GM23338 (cell line): ENCODE measurements around the gene NPS. TPM values are rescaled to one million over a fixed set of nuclear protein-coding genes. Genes with fewer than 3 reads are reported as not detected.

Source experiments
- ATAC-seq: fragments of 200-7000 bp; cut with Tn5 transposase; 3 replicates; pipeline ENCODE4 v1.9.1; 2020
- DNase-seq: peaks from one replicate; pipeline ENCODE4 v3.0.0-alpha.2; 2015; ENCODE audit warnings: low spot score
- H2AFZ ChIP-seq: fragments of 200-600 bp; sonication (generic); 2 replicates; pipeline ENCODE4 v1.8.0; 2016; ENCODE audit warnings: antibody characterized with exemption, mild to moderate bottlenecking, moderate library complexity
- H3F3A ChIP-seq: fragments of 200-600 bp; sonication (generic); replicated peaks from 2 replicates; pipeline ENCODE4 v1.8.0; 2017; ENCODE audit warnings: antibody characterized with exemption, mixed run types, low read depth
- H3K27ac ChIP-seq: fragments of 200-600 bp; sonication (generic); 2 replicates; pipeline ENCODE4 v1.6.1; 2016; ENCODE audit warnings: low read depth
- H3K27me3 ChIP-seq: fragments of 200-600 bp; sonication (generic); 2 replicates; pipeline ENCODE4 v1.8.0; 2016; ENCODE audit warnings: mild to moderate bottlenecking, mixed run types, moderate library complexity; ENCODE audit not compliant: insufficient read depth
- H3K36me3 ChIP-seq: fragments of 200-600 bp; sonication (generic); 2 replicates; pipeline ENCODE4 v1.8.0; 2016; ENCODE audit warnings: mild to moderate bottlenecking; ENCODE audit not compliant: insufficient read depth
- H3K4me1 ChIP-seq: fragments of 200-600 bp; sonication (generic); 2 replicates; pipeline ENCODE4 v1.8.0; 2016; ENCODE audit warnings: mild to moderate bottlenecking, moderate library complexity; ENCODE audit not compliant: insufficient read depth
- H3K4me2 ChIP-seq: fragments of 200-600 bp; sonication (generic); 2 replicates; pipeline ENCODE4 v1.7.1; 2017; ENCODE audit warnings: mixed run types
- H3K4me3 ChIP-seq: fragments of 200-600 bp; sonication (generic); 2 replicates; pipeline ENCODE4 v1.6.1; 2016; ENCODE audit warnings: mixed run types
- H3K79me2 ChIP-seq: fragments of 200-600 bp; sonication (generic); replicated peaks from 2 replicates; pipeline ENCODE4 v1.8.0; 2017; ENCODE audit warnings: mild to moderate bottlenecking; ENCODE audit not compliant: insufficient read depth
- H3K9me2 ChIP-seq: fragments of 200-600 bp; sonication (generic); 2 replicates; pipeline ENCODE4 v1.8.0; 2017; ENCODE audit not compliant: insufficient read depth
- H4K20me1 ChIP-seq: fragments of 200-600 bp; sonication (generic); replicated peaks from 2 replicates; pipeline ENCODE4 v1.8.0; 2017; ENCODE audit warnings: mild to moderate bottlenecking; ENCODE audit not compliant: insufficient read depth
- H3K27ac Mint-ChIP-seq: 2 replicates; pipeline ENCODE4 v1.8.0; 2020; ENCODE audit warnings: inconsistent platforms, mild to moderate bottlenecking, moderate library complexity, mixed read lengths
- H3K27me3 Mint-ChIP-seq: 3 replicates; pipeline ENCODE4 v1.8.0; 2022; ENCODE audit warnings: low read depth, mild to moderate bottlenecking, moderate library complexity, mixed read lengths, inconsistent platforms; ENCODE audit not compliant: insufficient read depth, poor library complexity
- H3K36me3 Mint-ChIP-seq: 3 replicates; pipeline ENCODE4 v1.8.0; 2021; ENCODE audit warnings: low read depth, mild to moderate bottlenecking, inconsistent platforms, moderate library complexity, mixed read lengths
- H3K4me1 Mint-ChIP-seq: 3 replicates; pipeline ENCODE4 v1.8.0; 2020; ENCODE audit warnings: mild to moderate bottlenecking, inconsistent platforms, mixed read lengths
- H3K4me3 Mint-ChIP-seq: 3 replicates; pipeline ENCODE4 v1.8.0; 2021; ENCODE audit warnings: moderate library complexity, mild to moderate bottlenecking, inconsistent platforms, mixed read lengths
- H3K9me3 Mint-ChIP-seq: 3 replicates; pipeline ENCODE4 v1.8.0; 2020; ENCODE audit warnings: moderate library complexity, mild to moderate bottlenecking, inconsistent platforms, mixed read lengths
- CREB1 ChIP-seq: fragments of 250-450 bp; sonication (Bioruptor Pico); IDR thresholded peaks from 2 replicates; pipeline ENCODE4 v1.5.0; 2020; ENCODE audit warnings: low read depth, mild to moderate bottlenecking, moderate library complexity
- CTCF ChIP-seq, 2 experiments: fragments of 200-600 bp in 1 of 2; sonication (generic) in 1 of 2; conservative IDR thresholded peaks; 2 replicates each; pipeline versions ENCODE4 v1.5.1 to v1.6.1; 2016 to 2017; ENCODE audit warnings: antibody characterized with exemption in 2 of 2, low read depth in 2 of 2, mild to moderate bottlenecking in 2 of 2, moderate library complexity in 1 of 2
- ETS1 ChIP-seq: IDR thresholded peaks from 2 replicates; pipeline ENCODE4 v1.6.1; 2016; ENCODE audit warnings: antibody characterized with exemption
- POLR2AphosphoS5 ChIP-seq: IDR thresholded peaks from 2 replicates; pipeline ENCODE4 v1.6.1; 2016; ENCODE audit warnings: antibody characterized with exemption, low read depth
- ZNF462 ChIP-seq: fragments of 250-450 bp; sonication (Bioruptor Pico); IDR thresholded peaks from 2 replicates; pipeline ENCODE4 v1.5.0; 2020; ENCODE audit warnings: mild to moderate bottlenecking, moderate library complexity
- polyA plus RNA-seq: library from polyadenylated mRNA; unstranded; fragments of >200 nt; fragmentation: Nextera tagmentation; extraction: Ambion mirVana; gene quantifications from 2 replicates; pipeline ENCODE4 v1.2.1, GENCODE V29; 2016
- total RNA-seq: library from RNA; depleted of rRNA; stranded (reverse); fragments of >200 nt; shearing (Covaris generic); gene quantifications from 2 replicates; pipeline ENCODE4 v1.2.3, GENCODE V29; 2014

NPS gene
- total and polyA plus RNA-seq, 2 experiments from 2014 or later: not detected

GRCh38 chr10:127565583-127565982 is 16.5 kb downstream of the NPS start (continued):
- no peak for TF ChIP-seq ZNF462 (CRISPR knock-in tag)
- no peak for TF ChIP-seq CTCF (conservative IDR thresholded peaks at IDR 0.05; ENCODE audit: low read depth in 2 of 2)
- no peak for TF ChIP-seq ETS1

- no peaks in the 10 kb centered on the region for H3K4me1 Mint-ChIP-seq
- no peak for ATAC-seq
- Histone ChIP-seq H2AFZ (no peak overlapping the region), H3K4me2 (no peak overlapping the region), H3K79me2 (no peaks in the 10 kb centered on the region), H3K27me3 (no peaks in the 10 kb centered on the region), H3K4me1 (no peaks in the 10 kb centered on the region), H4K20me1 (no peaks in the 10 kb centered on the region), H3K27ac (no peak overlapping the region), H3K9me2 (peaks cover 3% of the 10 kb centered on the region; the same call in 1 of the 2 replicates), H3K4me3 (no peak overlapping the region), H3K36me3 (no peaks in the 10 kb centered on the region), H3F3A (no peaks in the 10 kb centered on the region)
- no peaks in the 10 kb centered on the region for H3K36me3 Mint-ChIP-seq
- no peak overlapping the region for H3K27ac Mint-ChIP-seq
- no peaks in the 10 kb centered on the region for H3K9me3 Mint-ChIP-seq
- no peaks in the 10 kb centered on the region for H3K27me3 Mint-ChIP-seq
- no peak overlapping the region for H3K4me3 Mint-ChIP-seq
- no peak for DNase-seq
- TF ChIP-seq POLR2AphosphoS5: no peak
- TF ChIP-seq CREB1 (CRISPR knock-in tag): no peak
- TF ChIP-seq ETS1: no peak
These were observed 20.1 kb downstream of the NPS start for GRCh38 chr10:127569210-127569609.
